GM19395 (cell line): ENCODE results near the gene HAUS1.

ENCODE experiments used
- ATAC-seq: cut with Tn5 transposase; IDR thresholded peaks from one replicate; pipeline ENCODE4 v1.9.1; 2021; ENCODE audit warnings: mild to moderate bottlenecking, moderate library complexity; ENCODE audit not compliant: unreplicated experiment

Gene HAUS1

GRCh38 chr18:46104128-46104911 lies at the start of gene HAUS1:
Gene HAUS1 (plus strand): TSS chr18:46104385. CDS start chr18:46104412, 27 bp downstream.
- ATAC-seq: peak; percentile 92

GRCh38 chr18:46054956-46055837 lies 49.0 kb upstream of the HAUS1 start:
- ATAC-seq: no peak

- no peak for ATAC-seq
Observed at GRCh38 chr18:46055838-46056230, 48.4 kb upstream of the HAUS1 start.

GRCh38 chr18:46060359-46060841 lies 43.8 kb upstream of the HAUS1 start:
- ATAC-seq: no peak

- ATAC-seq: no peak
Observed at GRCh38 chr18:46061387-46061786, 42.8 kb upstream of the HAUS1 start.

- no peak for ATAC-seq
Observed at GRCh38 chr18:46061796-46062195, 42.4 kb upstream of the HAUS1 start.

GRCh38 chr18:46062781-46063180 lies 41.4 kb upstream of the HAUS1 start:
- ATAC-seq: no peak

GRCh38 chr18:46067438-46068007 lies 36.7 kb upstream of the HAUS1 start:
- ATAC-seq: no peak

- no peak for ATAC-seq
Observed at GRCh38 chr18:46068763-46069162, 35.4 kb upstream of the HAUS1 start.

- ATAC-seq: no peak
Observed at GRCh38 chr18:46069524-46069923, 34.7 kb upstream of the HAUS1 start.

- ATAC-seq: no peak
Observed at GRCh38 chr18:46070232-46070631, 34.0 kb upstream of the HAUS1 start.

GRCh38 chr18:46070815-46071652 lies 33.2 kb upstream of the HAUS1 start:
- ATAC-seq: peak; percentile 28

- ATAC-seq: peak; percentile 66
Observed at GRCh38 chr18:46071653-46072375, 32.4 kb upstream of the HAUS1 start, which contains the start of gene PSTPIP2. Gene PSTPIP2 (minus strand): TSS chr18:46072260. CDS start chr18:46072188, 72 bp downstream.

GRCh38 chr18:46072376-46072867 lies 31.8 kb upstream of the HAUS1 start:
- ATAC-seq: no peak

GRCh38 chr18:46072959-46073358 lies 31.2 kb upstream of the HAUS1 start:
- no peak for ATAC-seq

GRCh38 chr18:46073474-46074331 lies 30.5 kb upstream of the HAUS1 start:
- no peak for ATAC-seq

- ATAC-seq: no peak
Observed at GRCh38 chr18:46079336-46079735, 24.8 kb upstream of the HAUS1 start.

GRCh38 chr18:46080156-46080555 lies 24.0 kb upstream of the HAUS1 start:
- ATAC-seq: no peak

GRCh38 chr18:46084431-46084830 lies 19.8 kb upstream of the HAUS1 start:
- ATAC-seq: no peak
